COLO668 (cell line): ENCODE results near the gene SCUBE1.

Source experiments
- DNase-seq: peaks from one replicate; lab custom pipeline; 2025; ENCODE audit not compliant: unreplicated experiment; lab: John Stamatoyannopoulos, UW

Gene SCUBE1

DNA sequence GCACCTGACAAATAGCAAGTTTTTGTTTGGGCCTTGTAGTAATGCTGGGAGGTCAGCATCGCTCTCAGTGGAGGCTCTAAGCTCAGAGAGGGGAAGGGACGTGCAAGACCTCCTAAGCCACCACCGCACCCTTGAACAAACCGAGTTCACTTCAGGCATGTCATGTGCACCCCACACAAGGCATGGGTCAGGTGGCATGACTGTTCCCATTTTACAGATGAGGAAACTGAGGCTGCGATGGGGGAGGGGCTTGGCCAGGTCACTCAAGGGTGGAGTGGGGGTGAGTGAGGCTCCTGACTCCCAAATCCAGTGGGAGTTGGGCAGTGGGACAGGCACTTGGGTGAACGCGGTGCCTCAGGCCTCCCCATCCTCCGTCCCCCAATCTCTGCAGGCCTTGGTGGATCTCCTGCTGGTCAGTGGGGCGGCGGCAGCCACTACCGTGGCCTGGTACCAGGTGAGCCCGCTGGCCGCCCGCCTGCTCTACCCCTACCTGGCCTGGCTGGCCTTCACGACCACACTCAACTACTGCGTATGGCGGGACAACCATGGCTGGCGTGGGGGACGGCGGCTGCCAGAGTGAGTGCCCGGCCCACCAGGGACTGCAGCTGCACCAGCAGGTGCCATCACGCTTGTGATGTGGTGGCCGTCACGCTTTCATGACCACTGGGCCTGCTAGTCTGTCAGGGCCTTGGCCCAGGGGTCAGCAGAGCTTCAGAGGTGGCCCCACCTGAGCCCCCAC is 180.6 kb downstream of the SCUBE1 start:
- no peak for DNase-seq

GRCh38 chr22:43160497-43161126 is 182.6 kb downstream of the SCUBE1 start:
- DNase-seq = no peak

DNA sequence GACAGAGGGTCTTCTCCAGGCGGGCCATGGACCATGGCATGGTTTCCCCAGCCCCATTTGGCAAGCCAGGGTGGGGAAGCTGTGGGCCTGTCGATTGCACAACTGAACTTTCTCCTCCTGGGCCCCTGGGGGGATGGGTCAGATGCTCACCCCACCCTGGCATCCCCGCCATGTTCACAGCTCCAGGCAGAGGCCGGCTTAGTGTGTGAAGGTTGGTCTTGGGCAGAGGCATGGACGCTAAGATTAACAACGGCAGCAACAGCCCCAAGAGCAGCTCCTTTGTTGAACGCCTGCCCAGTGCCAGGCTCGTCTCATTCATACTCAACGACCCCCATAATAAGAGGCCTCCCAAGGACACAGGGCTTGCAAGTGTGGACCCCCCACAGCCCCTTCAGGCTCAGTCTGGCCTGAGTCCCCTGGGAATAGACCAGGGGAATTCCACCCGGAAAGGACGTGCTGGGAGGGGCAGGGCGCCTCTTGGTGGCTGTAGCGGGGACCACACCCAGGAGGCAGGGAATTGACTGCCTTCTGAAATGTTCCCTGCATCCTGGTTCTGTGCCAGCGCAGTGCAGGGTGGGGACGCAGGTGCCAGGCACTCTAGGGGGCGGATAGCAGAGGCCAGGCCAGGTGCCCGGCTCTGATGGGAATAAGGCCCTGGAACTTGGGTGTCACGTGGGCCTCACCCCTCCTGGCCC is 183.5 kb downstream of the SCUBE1 start:
- DNase-seq = peak; percentile 21

GRCh38 chr22:43158778-43159483 is 184.2 kb downstream of the SCUBE1 start:
- no peak for DNase-seq

DNA sequence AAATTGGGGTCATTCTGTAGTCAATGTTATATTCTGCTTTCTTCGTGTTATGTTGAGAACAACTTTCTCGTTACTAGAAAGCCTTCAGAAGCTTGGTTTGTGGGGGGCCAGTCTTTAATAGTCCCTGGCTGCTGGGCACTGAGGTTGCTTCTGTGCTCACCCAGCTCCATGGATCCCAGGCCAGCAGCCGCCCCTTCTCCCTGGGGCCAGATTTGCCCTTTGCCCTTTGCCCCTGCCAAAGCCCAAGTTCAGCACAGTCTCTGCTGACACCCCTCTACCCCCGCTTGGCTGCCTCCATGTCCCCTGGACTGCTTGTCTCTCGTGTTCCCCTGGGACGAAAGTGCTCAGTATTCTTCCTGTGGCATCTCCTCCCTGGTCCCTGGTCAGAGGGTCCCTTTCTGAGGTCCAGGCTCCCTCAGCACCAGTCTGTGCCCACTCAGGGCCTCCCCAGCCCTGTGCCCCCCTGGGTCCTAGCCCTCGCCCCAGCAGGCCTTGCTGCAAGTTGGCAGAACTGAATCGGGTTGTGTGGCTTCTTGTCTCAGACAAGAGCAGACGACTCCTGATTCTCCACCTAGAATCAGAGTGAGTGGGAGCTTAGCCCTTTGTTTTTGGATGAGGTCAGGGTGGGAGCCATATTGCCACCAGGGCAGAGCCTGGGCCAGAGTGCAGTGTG is 185.2 kb downstream of the SCUBE1 start:
- no peak for DNase-seq

GRCh38 chr22:43156413-43156812 is 186.8 kb downstream of the SCUBE1 start:
- no peak for DNase-seq

DNA sequence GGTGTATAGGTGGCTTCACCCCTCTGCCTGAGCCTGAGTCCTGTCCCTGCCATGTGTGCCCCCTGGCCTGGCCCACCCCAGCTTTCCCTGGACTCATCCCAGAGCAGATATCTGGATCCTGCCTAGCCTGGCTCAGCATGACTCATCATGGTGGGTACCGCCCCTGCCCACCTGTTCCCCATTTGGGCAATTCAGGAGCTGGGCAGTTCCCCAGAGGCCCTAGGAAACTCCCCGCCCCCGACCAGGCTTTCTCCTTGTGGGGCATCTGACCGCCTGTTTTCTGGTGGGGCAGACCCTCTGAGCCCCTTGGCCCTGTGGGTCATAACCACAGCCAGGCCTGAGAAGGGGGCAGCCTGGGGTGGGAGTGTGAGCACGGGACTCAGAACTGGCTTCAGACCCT is 187.4 kb downstream of the SCUBE1 start:
- no peak for DNase-seq

DNA sequence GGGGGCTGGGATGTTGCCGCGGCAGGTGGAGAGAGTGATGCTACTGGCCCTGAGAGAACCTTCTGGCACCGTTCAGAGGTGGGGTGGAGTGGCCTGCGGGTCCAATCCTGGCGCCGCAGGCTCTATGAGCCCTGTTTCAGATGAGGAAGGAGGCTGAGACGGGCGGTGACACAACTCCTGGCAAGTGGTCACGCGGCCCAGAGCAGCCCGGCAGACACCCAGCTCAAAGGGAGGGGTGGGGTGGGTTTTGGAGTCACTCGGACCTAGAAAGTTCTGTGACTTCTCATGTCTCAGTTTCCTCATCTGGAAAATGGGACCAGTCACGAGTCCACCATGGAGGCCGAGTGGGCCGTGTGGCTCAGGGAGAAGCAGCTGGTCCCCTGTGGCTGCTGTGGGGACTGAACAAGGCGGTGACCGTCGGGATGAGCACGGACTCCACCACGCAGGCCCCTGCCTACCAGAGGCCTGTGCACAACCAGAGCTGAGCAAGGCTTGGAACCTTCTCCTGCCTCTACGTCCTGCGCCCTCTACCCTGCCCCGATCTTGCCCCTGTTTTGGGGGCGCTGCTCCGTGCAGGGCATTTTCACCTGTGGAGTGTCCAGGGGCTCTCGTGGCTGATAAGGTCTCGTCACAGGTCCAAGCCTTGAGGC is 188.2 kb downstream of the SCUBE1 start:
- no peak for DNase-seq

- DNase-seq = no peak
Measured at GRCh38 chr22:43153899-43154298, 189.3 kb downstream of the SCUBE1 start.

DNA sequence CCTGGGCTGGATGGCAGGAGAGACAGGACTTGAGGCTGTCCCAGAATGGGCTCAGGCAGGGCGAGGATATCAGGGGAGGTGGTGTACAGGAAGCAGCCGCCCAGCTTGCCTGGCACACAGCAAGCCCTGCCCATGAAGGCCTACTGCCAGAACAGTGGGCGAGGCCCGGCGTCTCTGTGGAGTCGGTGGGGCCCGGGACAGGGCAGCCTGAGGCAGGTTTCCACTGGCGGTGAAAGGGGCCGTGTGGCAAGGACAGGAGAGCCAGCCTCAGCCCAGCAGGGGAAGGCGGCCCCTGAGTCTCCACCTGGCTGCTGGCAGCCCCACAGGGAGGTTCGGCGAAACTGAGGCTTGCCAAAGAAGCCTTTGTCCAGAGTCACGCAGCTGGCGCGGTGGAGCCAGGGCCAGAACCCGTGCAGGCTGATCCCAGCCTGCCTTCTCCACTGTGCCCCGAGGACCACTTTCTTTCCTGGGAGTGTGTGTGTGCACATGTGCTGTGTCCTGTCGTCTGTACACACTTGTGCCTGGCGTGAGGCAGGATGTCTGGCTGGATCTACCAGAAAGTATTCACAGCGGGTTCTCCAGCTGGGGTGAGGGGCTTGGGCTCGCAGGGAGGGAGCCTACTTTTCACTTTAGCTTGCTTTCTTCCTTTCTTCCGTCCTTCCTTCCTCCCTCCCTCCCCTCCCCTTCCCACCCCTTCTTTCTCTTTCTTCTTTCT is 190.7 kb downstream of the SCUBE1 start:
- peak; percentile 68 for DNase-seq

DNA sequence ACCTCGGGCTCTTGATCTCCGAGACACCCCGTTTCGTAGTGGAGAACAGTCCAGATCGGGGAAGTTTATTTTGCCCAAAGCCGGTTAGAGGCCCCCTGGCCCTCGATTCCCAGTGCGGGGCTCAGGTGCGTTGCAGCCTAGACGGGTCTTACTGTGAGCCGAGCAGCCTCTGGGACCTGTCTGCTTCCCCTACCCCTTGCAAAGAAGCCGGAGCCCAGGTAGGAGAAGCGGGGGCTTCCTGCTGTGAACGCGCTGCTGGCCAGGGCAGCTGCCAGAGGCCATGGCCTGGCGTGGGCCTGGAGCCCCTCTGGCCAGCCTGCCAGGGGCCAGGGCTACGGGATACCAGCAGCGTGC is 191.2 kb downstream of the SCUBE1 start:
- peak; percentile 48 for DNase-seq

DNA sequence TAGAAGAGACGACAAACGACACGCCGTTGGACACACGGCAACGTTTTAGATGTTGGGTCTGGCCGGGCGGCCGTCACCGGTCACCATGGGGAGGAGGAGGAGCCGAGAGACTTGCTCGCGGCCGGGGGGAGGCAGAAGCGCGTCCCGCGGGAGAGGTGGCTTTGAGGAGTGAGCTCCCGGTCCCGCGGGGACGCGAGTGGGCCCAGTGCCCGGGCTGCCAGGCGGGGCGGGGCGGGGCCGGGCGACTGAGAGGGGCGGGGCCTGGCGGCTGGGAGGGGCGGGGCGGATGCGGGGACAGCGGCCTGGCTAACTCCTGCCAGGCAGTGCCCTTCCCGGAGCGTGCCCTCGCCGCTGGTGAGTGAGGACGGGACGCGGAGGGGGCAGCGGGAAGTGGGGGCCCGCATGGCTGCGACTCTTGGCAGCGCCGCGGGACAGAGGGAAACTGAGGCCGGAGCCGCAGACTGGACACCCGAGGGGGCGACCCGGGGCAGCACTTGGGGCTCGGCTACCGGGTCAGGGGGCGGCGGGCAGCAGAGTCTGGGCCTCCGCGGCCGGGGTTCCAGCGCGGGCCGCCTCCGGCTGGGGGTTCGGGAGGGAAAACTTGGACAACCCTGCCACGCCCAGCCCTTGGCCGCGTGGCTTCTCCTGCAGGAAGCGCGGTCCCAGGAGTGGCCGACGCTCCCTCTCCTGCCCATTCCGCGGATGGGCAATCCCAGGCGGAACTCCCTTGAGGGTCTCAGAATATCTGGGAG is 191.7 kb downstream of the SCUBE1 start, which contains the start of gene TSPO:
TSPO (plus strand) TSS at position 309 of the 752 bp plus-strand sequence. CDS start 7,680 bp downstream, outside the sequence.
- DNase-seq = peak; percentile 64

- DNase-seq = no peak
Measured at GRCh38 chr22:43150731-43151206, 192.4 kb downstream of the SCUBE1 start.

GRCh38 chr22:43148581-43148980 is 194.6 kb downstream of the SCUBE1 start:
- no peak for DNase-seq

- DNase-seq = no peak
Measured at GRCh38 chr22:43147821-43148220, 195.4 kb downstream of the SCUBE1 start.
